GM12801 (cell line): Measurements from ENCODE around the gene ROS1.

Experiments
- TF ChIP-seq, protein P1 (sequence below): IDR thresholded peaks from one replicate; pipeline ENCODE4 v1.5.1; 2011; ENCODE audit warnings: control low read depth; ENCODE audit not compliant: insufficient read length; ENCODE audit errors: extremely low read depth

Gene ROS1

DNA sequence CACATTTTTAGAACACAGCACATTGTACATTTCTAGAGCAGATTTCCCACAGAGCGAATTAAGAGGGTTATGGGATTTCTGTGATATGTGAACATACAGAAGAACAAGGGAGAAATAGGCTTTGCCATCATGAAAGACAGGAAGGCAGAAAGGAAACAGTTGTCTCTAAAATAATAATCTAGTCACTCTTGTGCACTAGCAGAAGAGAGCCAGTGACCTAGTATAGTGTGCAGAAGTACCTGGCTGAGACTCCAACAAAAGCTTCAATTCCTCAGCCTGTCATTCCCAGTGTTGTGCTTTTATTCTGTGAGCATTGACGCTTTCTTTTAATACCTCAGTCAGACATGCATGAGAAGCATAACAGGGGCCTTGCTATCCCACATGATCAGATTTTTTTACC lies 39.0 kb upstream of the ROS1 start:
- TF ChIP-seq, protein P1, sequence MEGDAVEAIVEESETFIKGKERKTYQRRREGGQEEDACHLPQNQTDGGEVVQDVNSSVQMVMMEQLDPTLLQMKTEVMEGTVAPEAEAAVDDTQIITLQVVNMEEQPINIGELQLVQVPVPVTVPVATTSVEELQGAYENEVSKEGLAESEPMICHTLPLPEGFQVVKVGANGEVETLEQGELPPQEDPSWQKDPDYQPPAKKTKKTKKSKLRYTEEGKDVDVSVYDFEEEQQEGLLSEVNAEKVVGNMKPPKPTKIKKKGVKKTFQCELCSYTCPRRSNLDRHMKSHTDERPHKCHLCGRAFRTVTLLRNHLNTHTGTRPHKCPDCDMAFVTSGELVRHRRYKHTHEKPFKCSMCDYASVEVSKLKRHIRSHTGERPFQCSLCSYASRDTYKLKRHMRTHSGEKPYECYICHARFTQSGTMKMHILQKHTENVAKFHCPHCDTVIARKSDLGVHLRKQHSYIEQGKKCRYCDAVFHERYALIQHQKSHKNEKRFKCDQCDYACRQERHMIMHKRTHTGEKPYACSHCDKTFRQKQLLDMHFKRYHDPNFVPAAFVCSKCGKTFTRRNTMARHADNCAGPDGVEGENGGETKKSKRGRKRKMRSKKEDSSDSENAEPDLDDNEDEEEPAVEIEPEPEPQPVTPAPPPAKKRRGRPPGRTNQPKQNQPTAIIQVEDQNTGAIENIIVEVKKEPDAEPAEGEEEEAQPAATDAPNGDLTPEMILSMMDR, result no peak

DNA sequence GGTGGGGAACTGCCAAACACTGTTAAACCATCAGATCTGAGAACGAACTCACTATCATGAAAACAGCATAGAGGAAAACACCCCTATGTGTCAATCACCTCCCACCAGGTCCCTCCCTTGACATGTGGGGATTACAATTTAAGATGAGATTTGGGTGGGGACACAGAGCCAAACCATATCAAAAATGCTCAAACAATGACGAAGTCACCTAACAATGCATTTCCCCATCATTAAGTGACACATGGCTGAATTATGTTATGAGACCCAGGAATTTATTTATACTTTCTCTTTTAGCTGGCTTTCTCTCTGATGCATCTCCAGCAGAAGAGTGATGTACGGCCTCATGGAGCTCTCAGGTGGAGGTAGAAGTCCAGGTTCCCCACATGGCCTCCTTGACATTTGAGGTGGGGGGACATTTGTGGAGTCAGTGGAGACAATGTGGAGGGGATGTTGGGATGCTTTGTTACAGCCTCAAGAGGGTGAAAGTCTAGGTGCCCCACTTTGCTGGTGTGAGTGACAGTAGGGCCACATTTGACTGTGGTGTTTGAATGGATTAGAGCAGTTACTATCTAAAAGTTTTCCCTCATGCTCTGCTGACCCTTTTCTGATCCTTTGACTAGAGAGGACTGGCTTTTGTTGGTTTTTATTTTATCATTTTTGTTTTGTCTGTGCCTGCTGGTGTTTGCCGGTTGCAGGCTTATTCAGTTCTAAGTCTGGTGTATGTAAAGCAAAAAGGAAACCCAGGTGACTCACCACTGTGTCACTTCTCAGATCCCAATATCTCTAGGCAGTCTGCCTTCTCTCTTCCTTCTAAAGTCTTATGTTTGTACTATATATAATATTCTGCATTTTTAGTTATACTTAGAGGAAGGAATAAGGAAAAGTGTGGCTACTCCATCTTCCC lies 38.3 kb upstream of the ROS1 start:
- TF ChIP-seq, protein P1, result no peak

DNA sequence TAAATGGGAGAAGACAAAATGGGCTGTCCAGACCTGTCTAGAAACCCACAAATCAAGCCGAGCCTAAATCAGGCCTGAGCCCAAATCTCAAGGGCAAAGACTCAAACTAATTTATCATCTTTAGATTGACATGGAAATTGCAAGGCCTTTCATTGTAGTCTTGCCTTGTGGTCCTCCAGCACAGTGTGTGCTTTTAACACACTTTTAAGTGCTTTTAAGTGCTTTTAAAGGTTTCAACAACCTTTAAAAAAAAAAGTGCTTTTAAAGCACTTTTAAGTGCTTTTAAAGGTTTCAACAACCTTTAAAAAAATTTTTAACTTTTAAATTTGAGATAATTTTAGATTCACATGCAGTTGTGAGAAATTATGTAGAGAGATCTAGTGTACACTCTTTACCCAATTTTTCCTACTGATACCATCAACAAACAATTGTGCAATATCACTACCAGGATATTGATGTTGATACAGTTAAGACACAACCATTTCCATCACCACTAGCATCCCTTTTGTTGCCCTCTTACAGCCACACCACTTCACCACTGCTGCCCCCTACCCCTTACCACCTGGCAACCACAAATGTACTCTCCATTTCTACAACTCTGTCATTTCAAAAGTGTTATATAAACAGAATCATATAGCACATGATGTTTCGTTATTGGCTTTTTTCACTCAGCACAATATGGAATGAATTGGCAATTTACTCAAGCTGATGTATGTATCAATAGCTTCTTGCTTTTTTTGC lies 33.6 kb upstream of the ROS1 start:
- TF ChIP-seq, protein P1, result no peak

DNA sequence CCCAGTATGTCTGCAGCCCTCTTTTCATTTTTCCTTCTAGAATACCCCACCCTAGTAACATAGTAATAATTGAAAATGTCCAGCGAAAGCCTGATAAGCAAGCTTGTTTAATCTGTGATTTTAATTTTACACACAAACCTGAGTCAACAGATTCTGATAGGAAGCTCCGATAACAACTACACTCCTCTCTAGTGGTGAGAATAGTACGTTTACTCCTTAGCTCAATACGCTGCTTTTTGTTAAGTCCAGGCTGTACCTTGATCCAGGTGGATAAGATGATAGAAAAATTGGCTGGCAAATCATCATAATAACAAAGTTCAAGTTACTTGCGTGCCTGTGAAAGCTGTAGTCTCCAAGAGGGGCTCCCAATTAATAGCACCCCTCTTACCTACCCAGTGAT lies 31.3 kb upstream of the ROS1 start:
- TF ChIP-seq, protein P1, result no peak

DNA sequence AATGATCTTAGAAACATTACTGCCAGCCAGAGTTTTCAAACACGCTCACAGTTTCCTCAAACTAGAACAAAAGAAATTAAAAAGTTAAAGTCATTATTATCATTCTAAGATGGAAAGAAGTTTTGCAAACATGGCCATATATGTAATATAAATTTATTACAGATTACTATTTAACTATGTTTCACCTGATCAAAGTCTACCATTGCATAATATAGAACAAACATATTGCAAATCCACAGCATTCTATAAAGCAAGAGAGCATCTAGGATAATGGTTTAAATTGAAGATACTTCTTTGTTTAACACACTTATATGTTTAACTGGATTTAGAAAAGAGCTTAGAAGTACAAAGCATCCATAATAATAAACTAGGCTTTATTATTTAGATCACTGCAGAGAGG lies 30.5 kb upstream of the ROS1 start:
- TF ChIP-seq, protein P1, result no peak

DNA sequence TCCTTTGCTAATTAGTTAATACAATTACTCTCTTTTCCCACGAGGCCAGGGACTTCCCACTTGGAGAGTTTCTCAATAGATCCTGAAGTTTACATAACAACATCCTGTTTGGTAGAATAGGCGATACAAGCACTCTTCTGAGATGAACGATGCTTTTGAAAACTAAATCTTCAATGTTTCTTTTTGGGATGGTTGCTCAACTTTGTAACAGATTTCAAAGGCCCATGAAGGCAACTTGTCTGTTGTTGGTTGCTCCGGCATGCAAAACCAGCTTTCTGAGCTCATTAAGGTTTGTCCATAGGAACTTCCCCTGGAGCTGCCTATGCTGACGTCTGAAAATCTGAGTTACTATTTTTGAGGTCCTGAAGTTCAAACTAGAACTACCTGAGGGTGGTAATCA lies 25.9 kb upstream of the ROS1 start:
- TF ChIP-seq, protein P1, result no peak

DNA sequence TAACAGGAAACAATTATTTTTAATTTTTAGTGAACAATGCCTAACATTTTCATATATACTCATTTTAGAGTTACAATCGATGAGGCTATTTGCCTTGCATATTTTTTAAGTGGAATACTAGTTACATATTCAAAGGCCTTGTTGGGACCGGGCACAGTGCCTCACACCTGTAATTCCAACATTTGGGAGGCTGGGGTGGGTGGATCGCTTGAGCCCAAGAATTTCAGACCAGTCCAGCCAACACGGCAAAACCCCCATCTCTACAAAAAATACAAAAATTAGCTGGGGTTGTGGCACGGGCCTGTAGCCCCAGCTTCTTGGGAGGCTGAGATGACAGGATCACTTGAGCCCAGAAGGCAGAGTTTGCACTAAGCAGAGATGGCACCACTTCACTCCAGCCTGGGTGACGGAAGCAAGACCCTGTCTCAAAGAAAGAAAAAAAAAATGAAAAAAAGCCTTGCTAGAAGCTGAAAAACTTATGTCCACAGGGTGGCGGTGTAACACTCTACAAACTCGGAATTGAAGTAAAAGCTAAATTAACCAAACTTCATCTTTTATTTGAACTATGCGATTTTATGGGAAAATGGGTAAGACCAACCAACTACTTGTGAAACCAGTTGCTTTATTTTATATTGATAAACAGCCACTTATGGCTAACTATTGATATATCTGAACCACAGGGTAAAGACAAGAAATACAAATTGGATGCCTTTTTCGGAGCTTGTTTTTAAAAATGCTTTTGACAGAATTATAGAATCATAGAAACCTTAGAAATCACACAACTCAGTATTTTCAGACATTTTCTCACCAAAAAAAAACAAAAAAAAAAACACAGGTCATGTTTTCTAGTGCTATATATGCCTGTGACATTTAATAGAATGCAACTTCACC lies 24.1 kb upstream of the ROS1 start:
- TF ChIP-seq, protein P1, result no peak
